NCI-H128 (cell line): ENCODE data around the gene LRRTM3.

ENCODE experiments used
- DNase-seq: peaks from one replicate; lab custom pipeline; 2025; ENCODE audit not compliant: unreplicated experiment; lab: John Stamatoyannopoulos, UW

The LRRTM3 gene

GRCh38 chr10:66931949-66932343 lies 6.1 kb downstream of the LRRTM3 start:
- DNase-seq: no peak

GRCh38 chr10:66934711-66935110 lies 8.9 kb downstream of the LRRTM3 start:
- DNase-seq: no peak

GRCh38 chr10:66940965-66941364 lies 15.1 kb downstream of the LRRTM3 start:
- no peak for DNase-seq

GRCh38 chr10:66941491-66941890 lies 15.7 kb downstream of the LRRTM3 start:
- DNase-seq: no peak

GRCh38 chr10:66942407-66942806 lies 16.6 kb downstream of the LRRTM3 start:
- no peak for DNase-seq

GRCh38 chr10:66943590-66943989 lies 17.8 kb downstream of the LRRTM3 start:
- no peak for DNase-seq

GRCh38 chr10:66951896-66952295 lies 26.1 kb downstream of the LRRTM3 start:
- no peak for DNase-seq

GRCh38 chr10:66958466-66958865 lies 32.6 kb downstream of the LRRTM3 start:
- no peak for DNase-seq

GRCh38 chr10:66964946-66965345 lies 39.1 kb downstream of the LRRTM3 start:
- no peak for DNase-seq

GRCh38 chr10:66980246-66980815 lies 54.5 kb downstream of the LRRTM3 start:
- no peak for DNase-seq

- no peak for DNase-seq
These were observed 55.7 kb downstream of the LRRTM3 start for GRCh38 chr10:66981361-66982052.

- no peak for DNase-seq
These were observed 56.2 kb downstream of the LRRTM3 start for GRCh38 chr10:66982053-66982420.

GRCh38 chr10:66982792-66983474 lies 57.1 kb downstream of the LRRTM3 start:
- no peak for DNase-seq

- no peak for DNase-seq
These were observed 57.6 kb downstream of the LRRTM3 start for GRCh38 chr10:66983475-66983818.

GRCh38 chr10:66990143-66990830 lies 64.5 kb downstream of the LRRTM3 start:
- DNase-seq: no peak

- no peak for DNase-seq
These were observed 71.2 kb downstream of the LRRTM3 start for GRCh38 chr10:66996996-66997395.

- DNase-seq: no peak
These were observed 74.1 kb downstream of the LRRTM3 start for GRCh38 chr10:66999762-67000545.

GRCh38 chr10:67004690-67005089 lies 78.9 kb downstream of the LRRTM3 start:
- no peak for DNase-seq

- no peak for DNase-seq
These were observed 80.1 kb downstream of the LRRTM3 start for GRCh38 chr10:67005981-67006380.

GRCh38 chr10:67011480-67011879 lies 85.6 kb downstream of the LRRTM3 start:
- DNase-seq: no peak

GRCh38 chr10:67011981-67012380 lies 86.1 kb downstream of the LRRTM3 start:
- no peak for DNase-seq
